GM12872 (cell line): Measurements from ENCODE around the gene DDX10.

Experiments used
- TF ChIP-seq, protein P1 (sequence below): IDR thresholded peaks from 3 replicates; pipeline ENCODE4 v1.5.1; 2011; ENCODE audit warnings: low read depth, mild to moderate bottlenecking, low read length, moderate library complexity; ENCODE audit not compliant: insufficient read depth

The DDX10 gene

GRCh38 chr11:108877178-108877577, 212.3 kb downstream of the DDX10 start:
- TF ChIP-seq, protein P1, sequence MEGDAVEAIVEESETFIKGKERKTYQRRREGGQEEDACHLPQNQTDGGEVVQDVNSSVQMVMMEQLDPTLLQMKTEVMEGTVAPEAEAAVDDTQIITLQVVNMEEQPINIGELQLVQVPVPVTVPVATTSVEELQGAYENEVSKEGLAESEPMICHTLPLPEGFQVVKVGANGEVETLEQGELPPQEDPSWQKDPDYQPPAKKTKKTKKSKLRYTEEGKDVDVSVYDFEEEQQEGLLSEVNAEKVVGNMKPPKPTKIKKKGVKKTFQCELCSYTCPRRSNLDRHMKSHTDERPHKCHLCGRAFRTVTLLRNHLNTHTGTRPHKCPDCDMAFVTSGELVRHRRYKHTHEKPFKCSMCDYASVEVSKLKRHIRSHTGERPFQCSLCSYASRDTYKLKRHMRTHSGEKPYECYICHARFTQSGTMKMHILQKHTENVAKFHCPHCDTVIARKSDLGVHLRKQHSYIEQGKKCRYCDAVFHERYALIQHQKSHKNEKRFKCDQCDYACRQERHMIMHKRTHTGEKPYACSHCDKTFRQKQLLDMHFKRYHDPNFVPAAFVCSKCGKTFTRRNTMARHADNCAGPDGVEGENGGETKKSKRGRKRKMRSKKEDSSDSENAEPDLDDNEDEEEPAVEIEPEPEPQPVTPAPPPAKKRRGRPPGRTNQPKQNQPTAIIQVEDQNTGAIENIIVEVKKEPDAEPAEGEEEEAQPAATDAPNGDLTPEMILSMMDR = no peak

DNA sequence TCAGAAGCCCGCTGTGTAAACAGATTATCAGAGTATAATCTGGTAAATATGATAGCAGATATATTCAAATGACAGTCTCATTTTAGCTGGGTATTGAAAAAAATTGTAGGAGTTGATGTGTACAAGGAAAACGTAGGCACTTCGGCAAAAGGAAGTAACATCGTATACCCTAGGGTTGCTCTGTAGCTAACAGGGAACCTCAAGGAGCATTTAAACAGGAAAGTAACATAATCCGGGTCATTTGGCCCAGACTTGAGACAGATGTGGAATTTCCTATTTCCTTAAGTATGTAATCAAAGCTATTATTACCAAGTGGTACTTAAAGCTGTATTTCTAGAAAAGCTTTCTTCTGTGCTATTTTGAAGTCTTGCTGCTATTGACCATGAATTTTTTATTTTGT, 215.6 kb downstream of the DDX10 start:
- TF ChIP-seq, protein P1 = no peak

GRCh38 chr11:108881131-108881530, 216.3 kb downstream of the DDX10 start:
- TF ChIP-seq, protein P1 = no peak

DNA sequence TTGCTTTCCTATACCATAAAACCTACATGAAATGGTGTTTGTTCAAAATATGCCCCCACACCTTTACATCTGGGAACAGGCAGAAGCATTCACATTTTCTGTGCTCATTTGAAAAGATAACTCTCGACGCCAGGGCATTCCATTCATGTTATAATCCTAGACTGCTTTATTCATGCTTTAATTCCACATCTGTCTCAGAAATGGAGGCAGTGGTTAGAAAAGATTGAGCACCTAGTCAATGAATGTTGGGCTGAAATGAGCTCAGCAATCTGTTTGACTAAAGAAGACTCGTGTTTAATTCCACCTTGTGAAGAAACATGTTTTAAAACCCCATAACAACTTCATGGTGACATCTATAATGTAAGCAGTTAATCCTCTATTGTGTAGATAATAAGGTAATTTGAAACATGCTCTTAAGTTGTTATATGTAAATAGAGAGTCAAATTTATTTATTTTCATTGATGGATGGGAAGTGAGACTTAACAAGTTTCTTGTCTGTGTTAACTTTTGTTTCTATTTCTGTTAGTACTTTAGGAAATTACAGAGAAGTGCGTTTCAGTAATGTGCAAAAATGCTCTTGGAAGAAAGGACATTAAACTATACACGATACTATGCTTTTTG, 217.5 kb downstream of the DDX10 start:
- TF ChIP-seq, protein P1 = no peak

- TF ChIP-seq, protein P1 = no peak
Observed at GRCh38 chr11:108886005-108886659, 221.3 kb downstream of the DDX10 start.

- TF ChIP-seq, protein P1 = no peak
Observed at GRCh38 chr11:108886660-108887009, 221.8 kb downstream of the DDX10 start.

- TF ChIP-seq, protein P1 = no peak
Observed at GRCh38 chr11:108887436-108888238, 222.8 kb downstream of the DDX10 start.
